ENCODE data around the gene ZP1.
"Not testable (repeated sequence)": the region's sequence is repeated elsewhere in the genome, so short reads cannot be mapped to it uniquely, and the experiment has no call there.

The ZP1 gene

DNA sequence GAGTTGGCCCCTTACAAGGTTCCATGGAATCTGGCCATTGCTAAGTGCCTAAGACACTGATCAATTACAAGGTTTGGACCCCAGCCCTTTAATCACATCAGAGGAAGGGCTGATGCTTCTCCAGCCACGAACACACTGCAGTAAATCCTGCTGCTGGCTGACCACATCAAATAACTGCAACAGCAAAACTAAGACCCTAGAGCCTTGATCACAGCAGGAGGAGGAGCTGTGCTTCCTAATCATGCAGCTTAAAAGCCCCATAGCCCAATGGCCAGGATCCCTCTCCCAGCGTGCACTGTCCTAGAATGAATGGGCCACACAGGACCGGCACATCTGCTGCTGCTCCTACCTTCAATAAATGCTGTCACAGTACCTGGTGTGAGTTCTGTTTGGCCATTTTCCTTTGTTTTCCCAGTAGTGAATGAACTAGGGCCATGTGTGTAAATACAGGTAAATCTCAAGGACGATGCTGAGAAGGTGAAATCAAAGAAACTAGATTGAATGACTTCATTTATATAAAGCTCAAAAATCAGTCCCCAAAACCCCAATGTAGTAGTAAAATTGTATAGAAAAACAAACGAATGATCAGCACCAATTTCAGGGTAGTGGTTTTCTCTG lies 12.7 kb downstream of the ZP1 start:
- no peak for DNase-seq

DNA sequence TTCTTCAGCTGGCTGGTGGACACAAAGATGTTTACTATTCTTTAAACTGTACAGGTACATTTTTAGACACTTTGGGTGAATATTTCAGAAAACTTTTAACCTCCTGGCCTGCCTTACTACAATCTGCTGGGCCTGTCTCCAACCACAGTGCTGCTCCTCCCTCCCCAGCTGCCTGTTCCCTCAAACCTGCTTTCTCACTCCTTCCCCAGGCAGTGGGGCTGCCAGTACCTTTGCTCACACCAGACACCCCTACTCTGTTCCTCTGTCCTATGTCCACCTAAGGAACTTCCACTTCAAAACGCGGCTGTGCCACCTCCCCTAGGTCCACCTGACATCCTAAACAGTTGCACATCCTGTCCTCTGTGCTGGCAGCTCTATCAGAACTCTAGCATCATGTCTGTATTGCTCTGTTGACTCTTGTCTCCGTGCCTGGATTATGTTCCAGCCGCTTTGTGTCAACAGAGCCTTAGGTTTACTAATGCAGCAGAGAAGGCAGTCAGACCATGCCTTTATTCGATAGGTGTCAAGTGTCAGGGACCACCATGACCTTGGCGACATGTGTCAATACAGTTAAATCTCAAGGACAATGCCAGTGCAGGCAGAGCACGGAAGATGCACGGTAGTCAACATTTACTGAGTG lies 13.4 kb downstream of the ZP1 start:
- no peak for DNase-seq

GRCh38 chr11:60887556-60887955 lies 20.2 kb downstream of the ZP1 start:
- peak; percentile 12 for DNase-seq

- DNase-seq = no peak
Observed at GRCh38 chr11:60889869-60890311, 22.5 kb downstream of the ZP1 start.

- no peak for DNase-seq
Observed at GRCh38 chr11:60890696-60891095, 23.4 kb downstream of the ZP1 start.

- no peak for DNase-seq
Observed at GRCh38 chr11:60891103-60891741, 23.9 kb downstream of the ZP1 start.

- no peak for DNase-seq
Observed at GRCh38 chr11:60895687-60896086, 28.3 kb downstream of the ZP1 start.

DNA sequence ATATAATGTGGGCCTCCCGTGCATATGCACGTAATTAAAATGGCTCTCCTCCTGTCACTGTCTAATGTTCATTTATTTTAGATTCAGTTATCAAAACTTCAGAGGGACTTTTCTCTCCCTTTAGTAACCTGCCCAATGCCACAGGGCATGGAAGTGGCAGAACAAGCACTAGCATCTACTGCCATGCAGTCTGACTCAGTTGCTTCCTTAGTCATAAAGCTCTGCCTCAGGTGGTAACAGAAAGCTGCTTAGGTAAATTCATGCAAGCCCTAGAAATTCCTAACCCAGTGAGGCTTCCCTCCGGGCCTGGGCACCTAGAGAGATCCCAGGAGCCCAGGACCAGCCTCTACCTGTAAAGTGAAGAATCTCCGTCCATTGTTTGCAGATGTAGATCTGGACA lies 30.2 kb downstream of the ZP1 start:
- no peak for DNase-seq

- DNase-seq = no peak
Observed at GRCh38 chr11:60899046-60899936, 31.9 kb downstream of the ZP1 start.

GRCh38 chr11:60899977-60900376 lies 32.6 kb downstream of the ZP1 start:
- DNase-seq = no peak

DNA sequence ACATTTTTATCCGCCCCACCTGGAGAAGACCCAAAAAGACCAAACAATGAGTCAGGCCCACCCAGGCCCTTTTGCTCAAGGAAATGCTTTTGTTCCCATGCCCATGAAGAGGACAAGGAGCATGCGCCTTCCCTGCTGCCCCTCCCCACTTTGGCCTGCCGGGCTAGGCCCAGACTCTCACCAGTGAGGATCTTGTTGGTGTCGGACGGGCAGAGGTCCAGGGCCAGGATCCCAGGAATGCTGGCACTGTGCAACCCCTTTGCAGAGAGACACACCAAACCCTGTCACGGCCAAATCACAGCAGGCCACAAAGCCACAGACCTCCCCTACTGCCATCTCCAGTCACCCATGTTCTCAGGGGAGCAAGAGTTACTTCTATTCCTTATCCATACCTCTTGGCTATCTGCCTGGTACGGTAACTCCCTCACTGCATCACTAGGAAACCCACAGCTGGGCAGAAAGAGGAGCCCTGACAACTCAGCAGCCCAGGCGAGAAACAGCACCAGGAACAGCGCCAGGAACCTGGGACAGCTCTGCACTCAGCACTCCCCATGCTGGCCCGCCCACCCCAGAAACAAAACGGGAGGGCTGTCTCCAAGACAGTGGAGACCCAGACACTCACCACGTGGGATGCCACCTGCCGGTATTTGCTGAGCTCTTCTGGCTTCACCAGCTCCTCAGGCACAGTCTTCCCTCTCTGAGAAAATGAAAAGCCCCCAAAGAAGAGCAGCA lies 33.5 kb downstream of the ZP1 start:
- DNase-seq = no peak

DNA sequence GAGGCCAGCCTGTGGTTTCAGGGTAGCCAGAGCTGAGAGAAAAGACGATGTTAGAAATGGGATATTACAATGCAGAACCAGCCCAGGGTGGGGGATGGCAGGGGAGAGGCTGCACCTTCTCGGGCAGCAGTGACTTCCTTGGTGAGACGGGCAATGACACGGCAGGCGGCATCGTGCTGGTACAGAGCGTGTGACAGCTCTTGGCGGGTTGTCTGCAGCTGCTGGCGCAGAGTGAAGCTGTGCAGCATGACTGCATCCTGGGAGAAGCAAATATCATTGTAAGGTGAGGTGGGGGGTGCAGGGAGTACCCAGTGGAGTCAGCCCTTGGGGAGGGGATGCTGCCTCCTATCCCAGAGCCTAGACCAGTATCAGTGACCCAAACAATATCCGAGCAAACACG lies 35.3 kb downstream of the ZP1 start:
- DNase-seq = no peak

GRCh38 chr11:60905047-60905446 lies 37.7 kb downstream of the ZP1 start:
- DNase-seq = no peak

GRCh38 chr11:60905551-60906113 lies 38.3 kb downstream of the ZP1 start:
- DNase-seq = no peak

GRCh38 chr11:60906132-60906972 lies 39.0 kb downstream of the ZP1 start, which contains the start of gene PRPF19:
PRPF19 (minus strand) TSS chr11:60906585; CDS start chr11:60906382, 203 bp downstream.
- peak; percentile 96 for DNase-seq

DNA sequence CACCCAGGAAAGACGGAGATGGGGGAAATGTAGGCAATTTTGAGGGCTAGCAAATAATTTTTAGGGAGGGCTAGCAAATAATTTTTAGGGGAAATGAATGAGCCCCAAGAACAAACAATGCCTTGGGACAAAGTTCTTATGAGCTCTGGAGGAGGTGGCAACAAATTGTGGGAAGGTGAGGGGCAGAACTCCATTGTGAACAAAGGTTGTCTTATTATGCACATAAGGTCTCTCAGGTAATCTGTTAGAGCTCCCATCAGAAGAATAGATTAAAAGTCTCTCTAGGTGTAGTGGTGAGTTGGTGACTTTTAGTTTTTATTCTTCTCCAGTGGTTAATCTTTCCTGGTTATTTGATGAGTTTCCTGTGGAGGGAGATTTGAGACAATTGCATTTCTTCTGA lies 41.5 kb downstream of the ZP1 start:
- no peak for DNase-seq

DNA sequence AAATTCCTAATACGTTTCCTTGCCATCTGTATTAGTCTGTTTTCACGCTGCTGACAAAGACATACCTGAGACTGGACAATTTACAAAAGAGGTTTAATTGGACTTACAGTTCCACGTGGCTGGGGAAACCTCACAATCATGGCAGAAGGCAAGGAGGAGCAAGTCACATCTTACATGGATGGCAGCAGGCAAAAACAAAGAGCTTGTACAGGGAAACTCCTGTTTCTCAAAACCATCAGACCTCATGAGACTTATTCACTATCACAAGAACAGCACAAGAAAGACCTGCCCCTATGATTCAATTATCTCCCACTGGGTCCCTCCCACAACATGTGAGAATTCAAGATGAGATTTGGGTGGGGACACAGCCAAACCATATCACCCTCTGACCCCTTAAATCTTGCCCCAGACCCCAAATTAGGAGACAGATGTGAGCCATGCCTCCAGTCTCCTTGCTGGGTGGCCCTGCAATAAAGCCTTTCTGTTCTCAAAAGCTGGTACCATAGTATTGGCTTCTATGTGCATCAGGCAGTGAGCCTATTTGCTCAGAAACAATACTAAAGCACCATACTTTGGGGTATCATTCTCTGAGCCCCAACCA lies 42.4 kb downstream of the ZP1 start:
- not testable (repeated sequence) for DNase-seq

- no peak for DNase-seq
Observed at GRCh38 chr11:60910281-60910687, 42.9 kb downstream of the ZP1 start.

- no peak for DNase-seq
Observed at GRCh38 chr11:60910711-60911380, 43.5 kb downstream of the ZP1 start.

- no peak for DNase-seq
Observed at GRCh38 chr11:60912223-60912850, 45.0 kb downstream of the ZP1 start.

Data from NCI-H446 treated with DMSO at 0.1 percent for 48 hours (cell line).